ENCODE measurements around the gene PTPRA.

The PTPRA gene

GRCh38 chr20:3080939-3081388 is 207.7 kb downstream of the PTPRA start:
- DNase-seq = no peak

GRCh38 chr20:3081641-3082040 is 208.4 kb downstream of the PTPRA start:
- no peak for DNase-seq

- no peak for DNase-seq
These were observed 209.1 kb downstream of the PTPRA start for GRCh38 chr20:3082306-3082951.

GRCh38 chr20:3082955-3083952 is 210.0 kb downstream of the PTPRA start:
- DNase-seq = no peak

- no peak for DNase-seq
These were observed 211.2 kb downstream of the PTPRA start, which contains the start of gene AVP for GRCh38 chr20:3084283-3084985. TSS of gene AVP (minus strand) at chr20:3084724. CDS start at chr20:3084674, 50 bp downstream.

GRCh38 chr20:3084986-3085360 is 211.7 kb downstream of the PTPRA start:
- DNase-seq = no peak

- no peak for DNase-seq
These were observed 212.3 kb downstream of the PTPRA start for GRCh38 chr20:3085571-3086072.

- no peak for DNase-seq
These were observed 214.8 kb downstream of the PTPRA start for GRCh38 chr20:3088031-3088430.

Measured in T-helper 2 cell (primary cell).